A673 (cell line): ENCODE measurements around the gene GRIK4. TPM values are rescaled to one million over a fixed set of nuclear protein-coding genes. Genes with fewer than 3 reads are reported as not detected.

Source experiments
- BruUV-seq: library from RNA; stranded (reverse); fragments of 400-500 nt; replicated peaks from 2 replicates; lab custom pipeline; 2021; lab: Mats Ljungman, UMichigan
- CTCF ChIA-PET: fragments of 300-600 bp; sonication (Branson Sonifier 250); formaldehyde crosslinking; loops from one replicate; lab custom pipeline; 2022; ENCODE audit warnings: antibody characterized with exemption; lab: Charles Lee
- POLR2A ChIA-PET: fragments of 300-600 bp; sonication (Branson Sonifier 250); formaldehyde crosslinking; loops from one replicate; lab custom pipeline; 2022; ENCODE audit warnings: antibody characterized with exemption; ENCODE audit not compliant: low non-redundant PET; lab: Charles Lee
- DNase-seq: peaks from one replicate; pipeline ENCODE4 v3.0.0-alpha.2; 2015; ENCODE audit warnings: low spot score
- H3K27ac ChIP-seq: fragments of 200-600 bp; sonication (generic); 2 replicates; pipeline ENCODE4 v1.5.1; 2016; ENCODE audit warnings: mixed run types, low read depth, mild to moderate bottlenecking, mixed read lengths, antibody characterized with exemption, low read length; ENCODE audit not compliant: poor library complexity, severe bottlenecking
- H3K27me3 ChIP-seq: fragments of 200-600 bp; sonication (generic); replicated peaks from 2 replicates; pipeline ENCODE4 v1.6.1; 2017; ENCODE audit warnings: mixed run types, low read depth, mild to moderate bottlenecking, mixed read lengths, antibody characterized with exemption, low read length; ENCODE audit not compliant: insufficient read depth, poor library complexity
- H3K36me3 ChIP-seq: fragments of 200-600 bp; sonication (generic); 2 replicates; pipeline ENCODE4 v1.6.1; 2016; ENCODE audit warnings: mixed run types, mild to moderate bottlenecking, mixed read lengths, antibody characterized with exemption, low read length; ENCODE audit not compliant: insufficient read depth, poor library complexity, severe bottlenecking
- H3K4me1 ChIP-seq: fragments of 200-600 bp; sonication (generic); 2 replicates; pipeline ENCODE4 v1.6.1; 2017; ENCODE audit warnings: mixed run types, mild to moderate bottlenecking, mixed read lengths, antibody characterized with exemption, low read length; ENCODE audit not compliant: insufficient read depth, poor library complexity, severe bottlenecking
- H3K4me3 ChIP-seq: fragments of 200-600 bp; sonication (generic); 2 replicates; pipeline ENCODE4 v1.5.1; 2016; ENCODE audit warnings: low read depth, mixed run types, mild to moderate bottlenecking, mixed read lengths, low read length; ENCODE audit not compliant: poor library complexity, severe bottlenecking
- H3K9me3 ChIP-seq: fragments of 200-600 bp; sonication (generic); 2 replicates; pipeline ENCODE4 v1.6.1; 2016; ENCODE audit warnings: mixed run types, low read depth, mild to moderate bottlenecking, mixed read lengths, antibody characterized with exemption, low read length; ENCODE audit not compliant: poor library complexity, severe bottlenecking
- EZH2 ChIP-seq: fragments of 200-600 bp; sonication (generic); IDR thresholded peaks from 2 replicates; pipeline ENCODE4 v1.6.1; 2017; ENCODE audit warnings: borderline replicate concordance, low read depth, mild to moderate bottlenecking, mixed read lengths, antibody characterized with exemption, low read length; ENCODE audit not compliant: poor library complexity, severe bottlenecking
- intact Hi-C: fragments of 100-400 bp; cut with micrococcal nuclease; formaldehyde crosslinking; loops from one replicate; pipeline ENCODE4 v1.10.0; 2022; ENCODE audit not compliant: unreplicated experiment
- total RNA-seq: library from RNA; stranded (reverse); gene quantifications from 2 replicates; pipeline ENCODE4 v1.2.3, GENCODE V29; 2021
- TF ChIP-seq, protein P1 (sequence below): fragments of 300-800, 200-600 bp; sonication (generic); conservative IDR thresholded peaks from 2 replicates; pipeline ENCODE4 v1.5.1; 2017; ENCODE audit warnings: low read depth, mild to moderate bottlenecking, antibody characterized with exemption, low read length, moderate library complexity, mixed read lengths

GRIK4 gene
- total RNA-seq, 1 experiment from 2014 or later, result not detected

DNA sequence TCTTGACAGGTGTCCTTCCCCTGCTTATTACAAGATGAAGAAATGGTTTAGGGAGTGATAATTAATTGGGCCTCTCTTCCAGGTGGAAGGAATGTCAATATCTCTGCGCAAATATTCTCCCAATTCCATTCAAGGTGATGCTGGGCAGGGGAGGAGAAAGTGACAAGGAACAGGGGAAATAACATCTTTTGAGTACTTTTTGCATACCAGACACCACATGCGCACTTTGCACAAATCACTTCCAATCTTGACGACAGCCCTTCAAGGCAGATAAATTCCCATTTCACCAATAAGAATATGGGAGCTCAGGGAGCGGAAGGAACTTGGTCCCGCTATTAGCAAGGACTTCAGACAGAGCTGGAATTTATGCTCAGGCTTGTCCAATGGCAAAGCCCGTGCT lies 367.2 kb downstream of the GRIK4 start:
- H3K9me3 ChIP-seq, result no peaks in the 10 kb centered on the region
- H3K27ac ChIP-seq, result no peak overlapping the region
- POLR2A ChIA-PET, result no interaction called here
- no peak overlapping the region for H3K4me3 ChIP-seq
- no TSS peak for BruUV-seq
- H3K36me3 ChIP-seq, result no peaks in the 10 kb centered on the region
- CTCF ChIA-PET, result no interaction called here
- H3K27me3 ChIP-seq, result peaks cover 50% of the 10 kb centered on the region
- H3K4me1 ChIP-seq, result no peaks in the 10 kb centered on the region
- no peak for TF ChIP-seq EZH2
- TF ChIP-seq, protein P1, sequence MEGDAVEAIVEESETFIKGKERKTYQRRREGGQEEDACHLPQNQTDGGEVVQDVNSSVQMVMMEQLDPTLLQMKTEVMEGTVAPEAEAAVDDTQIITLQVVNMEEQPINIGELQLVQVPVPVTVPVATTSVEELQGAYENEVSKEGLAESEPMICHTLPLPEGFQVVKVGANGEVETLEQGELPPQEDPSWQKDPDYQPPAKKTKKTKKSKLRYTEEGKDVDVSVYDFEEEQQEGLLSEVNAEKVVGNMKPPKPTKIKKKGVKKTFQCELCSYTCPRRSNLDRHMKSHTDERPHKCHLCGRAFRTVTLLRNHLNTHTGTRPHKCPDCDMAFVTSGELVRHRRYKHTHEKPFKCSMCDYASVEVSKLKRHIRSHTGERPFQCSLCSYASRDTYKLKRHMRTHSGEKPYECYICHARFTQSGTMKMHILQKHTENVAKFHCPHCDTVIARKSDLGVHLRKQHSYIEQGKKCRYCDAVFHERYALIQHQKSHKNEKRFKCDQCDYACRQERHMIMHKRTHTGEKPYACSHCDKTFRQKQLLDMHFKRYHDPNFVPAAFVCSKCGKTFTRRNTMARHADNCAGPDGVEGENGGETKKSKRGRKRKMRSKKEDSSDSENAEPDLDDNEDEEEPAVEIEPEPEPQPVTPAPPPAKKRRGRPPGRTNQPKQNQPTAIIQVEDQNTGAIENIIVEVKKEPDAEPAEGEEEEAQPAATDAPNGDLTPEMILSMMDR, result no peak
- intact Hi-C loops, result no loop called here
- no peak for DNase-seq

DNA sequence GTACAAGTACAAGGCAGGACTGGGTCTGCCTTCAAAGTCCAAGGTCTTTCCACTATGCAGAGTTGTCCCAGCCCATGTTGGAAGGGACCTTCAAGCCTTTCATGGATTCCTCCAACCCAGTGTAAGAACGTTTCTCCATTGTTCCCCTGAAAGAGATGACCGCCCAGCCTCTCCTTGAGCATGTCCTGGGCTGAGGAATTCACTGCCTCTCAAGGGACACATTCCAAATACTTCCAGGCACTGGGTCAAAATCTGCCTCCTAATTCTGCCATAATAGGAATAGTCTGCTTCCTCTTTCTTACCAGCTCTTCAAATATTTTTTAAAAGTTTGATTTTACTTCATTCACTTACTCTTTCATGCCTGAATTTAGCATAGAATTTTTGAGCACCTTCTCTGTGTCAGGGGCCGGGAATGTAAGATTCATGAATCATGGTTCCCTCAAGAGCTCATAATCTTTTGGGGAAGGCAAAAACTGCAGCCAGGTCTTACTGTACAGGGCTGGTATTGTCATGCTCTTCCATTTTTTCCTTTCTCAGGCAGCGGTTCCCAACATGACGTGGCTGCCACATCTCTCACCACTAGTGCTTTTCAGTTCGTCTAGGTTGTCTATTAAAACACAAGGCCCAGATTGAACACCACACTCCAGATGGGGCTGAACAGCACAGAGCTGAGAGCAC lies 369.1 kb downstream of the GRIK4 start:
- ChIA-PET CTCF (no interaction called here), POLR2A (no interaction called here)
- no peaks in the 10 kb centered on the region for H3K9me3 ChIP-seq
- no TSS peak for BruUV-seq
- TF ChIP-seq EZH2, result no peak
- TF ChIP-seq, protein P1, result no peak
- no peak for DNase-seq
- H3K4me1 ChIP-seq, result no peaks in the 10 kb centered on the region
- intact Hi-C loops, result no loop called here
- no peaks in the 10 kb centered on the region for H3K36me3 ChIP-seq
- no peak overlapping the region for H3K4me3 ChIP-seq
- H3K27ac ChIP-seq, result no peak overlapping the region
- peaks cover 63% of the 10 kb centered on the region for H3K27me3 ChIP-seq

- no TSS peak for BruUV-seq
- no peaks in the 10 kb centered on the region for H3K4me1 ChIP-seq
- no peaks in the 10 kb centered on the region for H3K36me3 ChIP-seq
- intact Hi-C loops, result no loop called here
- DNase-seq, result no peak
- TF ChIP-seq EZH2, result no peak
- TF ChIP-seq, protein P1, result no peak
- H3K4me3 ChIP-seq, result no peak overlapping the region
- peaks cover 72% of the 10 kb centered on the region for H3K27me3 ChIP-seq
- H3K9me3 ChIP-seq, result no peaks in the 10 kb centered on the region
- no peak overlapping the region for H3K27ac ChIP-seq
- ChIA-PET POLR2A (no interaction called here), CTCF (no interaction called here)
Observed at GRCh38 chr11:120881596-120881995, 370.0 kb downstream of the GRIK4 start.
